ENCODE measurements around the gene LYZ. TPM values are rescaled to one million over a fixed set of nuclear protein-coding genes. Genes with fewer than 3 reads are reported as not detected.

LYZ gene
- total and polyA plus RNA-seq, 9 of the 15 experiments (the other 6 are each of a cell fraction or from before 2014, with no cell fraction given), result 27.2 to 96.3 (median 42.1) TPM

- peak in 1 of 2 experiments; percentile 25; a peak in 1 of 4 replicates for TF ChIP-seq BCLAF1 (IDR thresholded peaks at IDR 0.05; ENCODE audit: borderline replicate concordance in 1 of 2, control insufficient read depth in 1 of 2, low read depth in 2 of 2, low read length in 1 of 2)
- TF ChIP-seq MCM5 (IDR thresholded peaks at IDR 0.05; ENCODE audit: low read depth), result no peak
- TF ChIP-seq SRSF9 (IDR thresholded peaks at IDR 0.05; ENCODE audit: borderline replicate concordance, low read depth, low read length), result no peak
- TF ChIP-seq ZNF707 (CRISPR knock-in tag; conservative IDR thresholded peaks at IDR 0.05), result no peak
- no peak for TF ChIP-seq ZNF184 (CRISPR knock-in tag; IDR thresholded peaks at IDR 0.05)
- TF ChIP-seq PHF20 (IDR thresholded peaks at IDR 0.05; ENCODE audit: partially characterized antibody), result peak; percentile 82
- no peak for TF ChIP-seq POLR2AphosphoS2 (IDR thresholded peaks at IDR 0.05; ENCODE audit: low read length)
- TF ChIP-seq ZNF551 (CRISPR knock-in tag; IDR thresholded peaks at IDR 0.05), result no peak
- no peak for TF ChIP-seq ZNF699 (CRISPR knock-in tag; IDR thresholded peaks at IDR 0.05; ENCODE audit: insufficient replicate concordance)
- no peak for TF ChIP-seq ZNF253 (CRISPR knock-in tag; conservative IDR thresholded peaks at IDR 0.05)
- no peak for TF ChIP-seq HLTF (IDR thresholded peaks at IDR 0.05)
- TF ChIP-seq FOS (IDR thresholded peaks at IDR 0.05; ENCODE audit: extremely low read depth, insufficient read length), result no peak
- TF ChIP-seq SMAD2 (IDR thresholded peaks at IDR 0.05; ENCODE audit: low read depth, low read length), result no peak
- TF ChIP-seq CHD2 (IDR thresholded peaks at IDR 0.05; ENCODE audit: low read depth, low read length), result no peak
- TF ChIP-seq, protein P1, sequence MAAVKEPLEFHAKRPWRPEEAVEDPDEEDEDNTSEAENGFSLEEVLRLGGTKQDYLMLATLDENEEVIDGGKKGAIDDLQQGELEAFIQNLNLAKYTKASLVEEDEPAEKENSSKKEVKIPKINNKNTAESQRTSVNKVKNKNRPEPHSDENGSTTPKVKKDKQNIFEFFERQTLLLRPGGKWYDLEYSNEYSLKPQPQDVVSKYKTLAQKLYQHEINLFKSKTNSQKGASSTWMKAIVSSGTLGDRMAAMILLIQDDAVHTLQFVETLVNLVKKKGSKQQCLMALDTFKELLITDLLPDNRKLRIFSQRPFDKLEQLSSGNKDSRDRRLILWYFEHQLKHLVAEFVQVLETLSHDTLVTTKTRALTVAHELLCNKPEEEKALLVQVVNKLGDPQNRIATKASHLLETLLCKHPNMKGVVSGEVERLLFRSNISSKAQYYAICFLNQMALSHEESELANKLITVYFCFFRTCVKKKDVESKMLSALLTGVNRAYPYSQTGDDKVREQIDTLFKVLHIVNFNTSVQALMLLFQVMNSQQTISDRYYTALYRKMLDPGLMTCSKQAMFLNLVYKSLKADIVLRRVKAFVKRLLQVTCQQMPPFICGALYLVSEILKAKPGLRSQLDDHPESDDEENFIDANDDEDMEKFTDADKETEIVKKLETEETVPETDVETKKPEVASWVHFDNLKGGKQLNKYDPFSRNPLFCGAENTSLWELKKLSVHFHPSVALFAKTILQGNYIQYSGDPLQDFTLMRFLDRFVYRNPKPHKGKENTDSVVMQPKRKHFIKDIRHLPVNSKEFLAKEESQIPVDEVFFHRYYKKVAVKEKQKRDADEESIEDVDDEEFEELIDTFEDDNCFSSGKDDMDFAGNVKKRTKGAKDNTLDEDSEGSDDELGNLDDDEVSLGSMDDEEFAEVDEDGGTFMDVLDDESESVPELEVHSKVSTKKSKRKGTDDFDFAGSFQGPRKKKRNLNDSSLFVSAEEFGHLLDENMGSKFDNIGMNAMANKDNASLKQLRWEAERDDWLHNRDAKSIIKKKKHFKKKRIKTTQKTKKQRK (IDR thresholded peaks at IDR 0.05; ENCODE audit: borderline replicate concordance, low read depth, low read length), result no peak
- TF ChIP-seq ZNF277 (CRISPR knock-in tag; IDR thresholded peaks at IDR 0.05; ENCODE audit: borderline replicate concordance), result no peak
- TF ChIP-seq ZNF134 (CRISPR knock-in tag; conservative IDR thresholded peaks at IDR 0.05), result no peak
- no peak for TF ChIP-seq ZNF780A (CRISPR knock-in tag; IDR thresholded peaks at IDR 0.05)
- TF ChIP-seq ZNF561 (CRISPR knock-in tag; conservative IDR thresholded peaks at IDR 0.05), result no peak
- TF ChIP-seq TEAD1 (CRISPR knock-in tag; IDR thresholded peaks at IDR 0.05), result no peak; a peak in 1 of 4 replicates
- TF ChIP-seq ESRRA (IDR thresholded peaks at IDR 0.05; ENCODE audit: borderline replicate concordance, low read depth), result peak; percentile 79
- no peak for TF ChIP-seq MED1 (CRISPR knock-in tag; IDR thresholded peaks at IDR 0.05; ENCODE audit: borderline replicate concordance)
Observed at GRCh38 chr12:69359531-69360347, 11.6 kb downstream of the LYZ start, which contains the start of gene YEATS4 (continued).
